DND-41 (cell line): ENCODE measurements around the gene KCP.

ENCODE experiments used
- CTCF ChIP-seq: IDR thresholded peaks from 2 replicates; pipeline ENCODE4 v1.5.1; 2012; ENCODE audit warnings: borderline replicate concordance, low read length, moderate library complexity, mild to moderate bottlenecking; ENCODE audit not compliant: poor library complexity, severe bottlenecking; ENCODE audit errors: extremely low read depth
- EZH2 ChIP-seq: IDR thresholded peaks from 3 replicates; pipeline ENCODE4 v1.6.1; 2012; ENCODE audit warnings: borderline replicate concordance, low read depth, mild to moderate bottlenecking, moderate library complexity, low read length, inconsistent platforms; ENCODE audit not compliant: severe bottlenecking

GRCh38 chr7:128906766-128907559 lies 3.5 kb downstream of the KCP start:
- TF ChIP-seq EZH2 (no peak), CTCF (no peak)
